GM10248 (cell line): ENCODE data around the gene HTT.
A peak's percentile ranks its signal among the peaks of the same experiment; 100 is the strongest.

ENCODE experiments used
- CTCF ChIA-PET: fragments of 300-600 bp; sonication (Branson Sonifier 250); formaldehyde crosslinking; extraction: SDS; loops from one replicate; lab custom pipeline; 2021; ENCODE audit warnings: antibody characterized with exemption; lab: Yijun Ruan, JAX
- POLR2A ChIA-PET: fragments of 350-650 bp; sonication (Branson Sonifier 250); formaldehyde crosslinking; extraction: SDS; loops from one replicate; lab custom pipeline; 2020; ENCODE audit warnings: antibody characterized with exemption; lab: Yijun Ruan, JAX
- DNase-seq: peaks from one replicate; pipeline ENCODE4 v3.0.0; 2012; ENCODE audit errors: extremely low spot score
- TF ChIP-seq, protein P1 (sequence below): IDR thresholded peaks from 2 replicates; pipeline ENCODE4 v1.5.1; 2012; ENCODE audit warnings: mild to moderate bottlenecking, low read depth; ENCODE audit errors: extremely low read depth, missing control alignments, control extremely low read depth

Gene HTT

DNA sequence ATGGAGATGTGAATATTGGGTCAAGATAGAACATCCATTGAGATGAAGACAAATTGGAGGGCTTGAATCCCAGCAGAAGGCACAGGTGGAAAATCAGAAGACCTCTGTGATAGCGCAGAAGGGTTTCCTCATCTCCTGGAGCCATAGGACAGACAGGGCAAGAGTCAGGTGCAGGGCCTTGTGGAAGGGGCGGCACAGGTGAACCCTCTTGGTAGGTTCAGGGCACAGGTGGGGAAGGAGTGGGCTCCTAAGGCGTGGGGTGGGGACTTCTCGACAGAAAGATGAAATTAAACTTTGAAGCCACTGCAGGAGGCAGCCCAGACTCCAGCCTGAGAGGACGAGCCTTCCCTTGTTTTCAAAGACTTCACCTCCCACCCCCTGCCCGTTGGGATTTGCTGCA, 209.0 kb downstream of the HTT start:
- TF ChIP-seq, protein P1, sequence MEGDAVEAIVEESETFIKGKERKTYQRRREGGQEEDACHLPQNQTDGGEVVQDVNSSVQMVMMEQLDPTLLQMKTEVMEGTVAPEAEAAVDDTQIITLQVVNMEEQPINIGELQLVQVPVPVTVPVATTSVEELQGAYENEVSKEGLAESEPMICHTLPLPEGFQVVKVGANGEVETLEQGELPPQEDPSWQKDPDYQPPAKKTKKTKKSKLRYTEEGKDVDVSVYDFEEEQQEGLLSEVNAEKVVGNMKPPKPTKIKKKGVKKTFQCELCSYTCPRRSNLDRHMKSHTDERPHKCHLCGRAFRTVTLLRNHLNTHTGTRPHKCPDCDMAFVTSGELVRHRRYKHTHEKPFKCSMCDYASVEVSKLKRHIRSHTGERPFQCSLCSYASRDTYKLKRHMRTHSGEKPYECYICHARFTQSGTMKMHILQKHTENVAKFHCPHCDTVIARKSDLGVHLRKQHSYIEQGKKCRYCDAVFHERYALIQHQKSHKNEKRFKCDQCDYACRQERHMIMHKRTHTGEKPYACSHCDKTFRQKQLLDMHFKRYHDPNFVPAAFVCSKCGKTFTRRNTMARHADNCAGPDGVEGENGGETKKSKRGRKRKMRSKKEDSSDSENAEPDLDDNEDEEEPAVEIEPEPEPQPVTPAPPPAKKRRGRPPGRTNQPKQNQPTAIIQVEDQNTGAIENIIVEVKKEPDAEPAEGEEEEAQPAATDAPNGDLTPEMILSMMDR: no peak
- POLR2A ChIA-PET: no interaction called here
- CTCF ChIA-PET: interaction anchor here (1.4 kb wide), 1 partner anchor 63 kb away, joined by 4 read pairs; no protein-coding TSS in a partner anchor
- DNase-seq: no peak

DNA sequence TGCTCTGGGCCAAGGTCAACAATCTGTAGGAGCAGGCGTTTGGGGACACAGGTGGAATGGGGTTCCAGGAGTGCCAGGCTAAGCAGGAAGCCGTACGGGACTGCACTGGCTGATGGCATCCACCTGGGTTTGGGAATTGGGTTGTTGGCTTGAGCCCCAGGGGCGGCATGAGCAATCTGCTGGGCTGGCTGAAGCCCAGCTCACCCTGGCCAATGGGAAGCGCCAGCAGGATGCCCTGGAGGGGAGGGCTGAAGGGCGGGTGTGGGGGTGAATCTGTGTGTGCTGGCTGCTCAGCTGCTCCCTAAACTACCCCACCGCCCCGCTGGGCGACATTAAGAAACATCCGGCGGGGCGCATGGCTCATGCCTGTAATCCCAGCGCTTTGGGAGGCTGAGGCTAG, 209.4 kb downstream of the HTT start:
- no peak for DNase-seq
- ChIA-PET POLR2A (no interaction called here), CTCF (no interaction called here)
- TF ChIP-seq, protein P1: no peak

GRCh38 chr4:3284734-3285557, 210.5 kb downstream of the HTT start:
- ChIA-PET CTCF (no interaction called here), POLR2A (no interaction called here)

GRCh38 chr4:3285558-3286334, 211.3 kb downstream of the HTT start:
- POLR2A ChIA-PET: no interaction called here
- DNase-seq: no peak
- CTCF ChIA-PET: no interaction called here
- TF ChIP-seq, protein P1: no peak

More at GRCh38 chr4:3284734-3285557, 210.5 kb downstream of the HTT start:
- no peak for DNase-seq
- TF ChIP-seq, protein P1: no peak

DNA sequence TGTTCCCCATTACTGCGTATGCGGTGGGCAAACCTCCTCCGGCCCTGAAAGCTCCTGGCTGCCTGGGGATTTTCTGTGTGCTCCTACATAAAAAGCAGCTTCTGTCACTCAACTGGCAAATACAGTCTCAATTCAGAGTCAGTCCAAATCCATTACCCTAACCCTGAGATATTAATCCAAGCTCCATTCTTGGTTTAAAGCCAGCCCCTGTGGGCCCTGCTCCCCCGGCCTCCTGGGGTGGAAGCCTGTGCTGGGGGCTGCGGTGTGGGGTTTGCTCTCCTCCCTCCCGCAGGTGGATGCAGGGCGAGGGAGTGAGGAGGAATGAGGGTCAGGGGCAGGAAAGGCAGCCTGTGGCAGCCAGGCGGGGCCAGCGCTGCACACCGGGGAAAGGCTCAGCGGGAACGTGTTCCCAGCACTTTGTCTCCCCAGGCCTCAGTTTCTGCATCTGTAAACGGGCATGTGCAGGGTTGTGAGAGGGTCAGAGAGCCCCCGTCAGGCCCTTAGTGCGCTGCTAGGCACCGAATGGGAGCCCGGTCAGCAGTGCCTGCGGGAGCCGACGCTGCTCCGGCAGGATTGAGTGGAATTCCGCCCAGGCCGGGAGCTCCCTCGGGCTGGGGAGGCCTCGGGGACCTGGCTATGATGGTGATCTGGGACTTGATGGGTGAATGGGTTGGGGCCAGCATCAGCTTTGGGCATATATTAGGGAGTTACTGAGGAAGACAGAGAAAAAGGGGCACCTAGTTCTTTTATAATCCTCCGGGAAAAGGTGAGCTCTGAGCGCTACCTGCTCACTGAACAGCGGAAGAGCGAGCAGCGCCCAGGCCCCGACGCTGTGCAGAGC, 212.1 kb downstream of the HTT start:
- POLR2A ChIA-PET: no interaction called here
- TF ChIP-seq, protein P1: no peak
- DNase-seq: peak; percentile 89
- CTCF ChIA-PET: no interaction called here
